ENCODE data around the gene CFAP206. TPM values are rescaled to one million over a fixed set of nuclear protein-coding genes. Genes with fewer than 3 reads are reported as not detected.
"Not testable (repeated sequence)": the region's sequence is repeated elsewhere in the genome, so short reads cannot be mapped to it uniquely, and the experiment has no call there.

Gene CFAP206
- polyA plus RNA-seq, 4 donors: 0.37 to 3.7 (median 3.1) TPM

DNA sequence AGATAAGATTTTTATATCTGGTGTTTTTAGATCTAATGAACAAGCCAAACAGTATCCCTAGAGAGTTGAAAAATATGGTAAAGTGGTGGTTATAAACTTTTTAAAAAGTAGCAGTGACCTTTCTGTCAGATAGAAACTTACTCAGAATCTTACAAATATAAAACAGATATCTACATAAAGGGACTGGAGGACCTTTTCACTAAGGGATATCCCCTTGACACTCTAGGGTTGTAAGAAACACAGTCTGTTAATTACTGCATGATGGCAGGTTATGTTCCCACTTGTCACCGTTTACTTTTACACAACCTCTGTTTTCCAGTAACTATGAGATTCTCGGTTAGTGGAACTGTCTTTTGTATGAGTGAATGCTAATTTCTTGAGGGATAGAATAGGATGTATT, 11.5 kb downstream of the CFAP206 start:
- no peak for DNase-seq (ENCODE audit: low read depth in 4 of 4, low spot score in 3 of 4)

DNA sequence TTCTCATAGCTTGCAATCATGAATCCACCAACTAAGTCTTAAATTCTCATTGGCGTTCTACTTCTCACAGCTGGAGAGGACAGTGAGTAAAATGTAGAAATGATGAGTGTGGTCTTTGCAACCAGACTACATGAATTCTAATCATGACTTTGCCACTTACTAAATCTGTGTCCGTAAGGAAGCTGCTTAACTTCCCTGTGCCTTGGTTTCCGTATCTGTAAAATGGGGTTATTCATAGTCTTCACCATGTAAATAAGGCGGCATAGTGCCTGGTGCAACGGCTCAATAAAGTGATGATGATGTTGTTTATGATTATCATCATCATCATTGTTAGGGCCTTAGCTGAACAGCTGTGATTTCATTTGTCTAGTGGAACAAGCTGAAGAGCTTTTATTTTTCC, 12.6 kb downstream of the CFAP206 start:
- no peak for DNase-seq (ENCODE audit: low read depth in 4 of 4, low spot score in 3 of 4)

DNA sequence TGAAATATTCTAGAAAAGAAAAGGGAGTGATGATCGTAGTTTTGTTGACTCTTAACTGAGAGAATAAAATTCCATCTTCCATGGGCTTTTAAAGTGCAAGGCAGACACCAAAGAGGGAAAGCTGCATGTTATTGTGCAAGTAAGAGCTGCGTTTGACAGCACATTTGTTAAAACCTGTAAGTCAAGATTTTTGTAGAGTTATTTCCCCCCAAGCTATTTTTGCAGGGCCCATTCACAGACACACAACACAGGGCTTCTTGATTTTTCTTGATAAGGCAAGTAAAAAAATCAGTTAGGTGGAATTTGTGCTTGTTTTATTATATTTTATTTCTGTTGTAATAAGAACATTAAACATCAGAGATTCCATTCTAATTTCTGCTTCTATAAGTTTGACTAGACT, 13.8 kb downstream of the CFAP206 start:
- DNase-seq (ENCODE audit: low read depth in 4 of 4, low spot score in 3 of 4): no peak

DNA sequence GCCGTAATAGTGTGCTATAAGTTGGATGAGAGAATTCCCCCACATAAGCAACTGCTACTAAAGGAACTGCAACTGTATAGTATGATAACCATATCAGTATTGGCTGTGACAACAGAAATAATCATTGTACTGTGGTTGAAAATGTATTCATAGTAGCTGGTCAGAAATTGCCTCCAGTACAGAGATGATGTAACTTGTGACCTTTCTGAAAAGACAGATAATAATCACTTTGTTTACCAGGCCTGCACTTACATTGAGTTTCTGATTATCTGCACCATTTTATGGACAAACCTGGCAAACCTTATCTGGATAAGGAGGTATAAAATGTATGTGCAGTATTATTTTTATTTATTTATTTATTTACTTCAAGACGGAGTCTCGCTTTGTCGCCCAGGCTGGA, 19.0 kb downstream of the CFAP206 start:
- DNase-seq (ENCODE audit: low read depth in 4 of 4, low spot score in 3 of 4): no peak

DNA sequence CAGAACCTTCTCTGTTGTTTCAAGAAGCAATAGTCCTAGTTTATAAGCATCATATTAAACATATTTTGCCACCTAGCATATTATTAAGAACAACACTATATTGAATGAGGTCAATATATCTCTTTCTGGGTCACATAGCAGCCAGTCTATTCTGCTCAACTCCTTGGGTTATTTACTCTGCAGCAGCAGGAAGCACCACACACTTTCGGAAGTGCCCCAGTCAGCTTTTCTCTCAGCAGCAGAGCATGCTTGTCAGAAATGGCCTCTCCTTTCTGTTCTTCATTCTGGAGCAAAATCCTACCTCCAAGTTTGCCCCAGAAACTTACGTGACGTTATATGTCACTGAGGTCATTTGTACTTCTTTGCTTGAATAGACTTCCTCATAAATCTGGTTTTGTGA, 22.7 kb downstream of the CFAP206 start:
- DNase-seq (ENCODE audit: low read depth in 4 of 4, low spot score in 3 of 4): no peak

DNA sequence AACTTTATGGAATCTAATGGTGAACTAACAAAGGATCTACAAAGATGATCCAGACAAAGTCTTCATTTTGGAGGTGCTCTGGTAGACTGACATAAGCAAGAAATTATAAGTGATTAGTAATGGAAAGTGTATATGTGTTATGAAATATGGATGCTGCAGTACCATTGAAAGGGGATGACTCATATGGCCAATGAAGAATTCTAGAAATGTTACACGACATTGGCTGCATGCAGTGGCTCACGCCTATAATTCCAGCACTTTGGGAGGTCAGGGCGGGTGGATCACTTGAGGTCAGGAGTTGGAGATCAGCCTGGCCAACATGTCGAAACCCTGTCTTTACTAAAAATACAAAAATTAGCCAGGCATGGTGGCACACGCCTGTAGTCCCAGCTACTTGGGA, 23.5 kb downstream of the CFAP206 start:
- DNase-seq (ENCODE audit: low read depth in 4 of 4, low spot score in 3 of 4): no peak

DNA sequence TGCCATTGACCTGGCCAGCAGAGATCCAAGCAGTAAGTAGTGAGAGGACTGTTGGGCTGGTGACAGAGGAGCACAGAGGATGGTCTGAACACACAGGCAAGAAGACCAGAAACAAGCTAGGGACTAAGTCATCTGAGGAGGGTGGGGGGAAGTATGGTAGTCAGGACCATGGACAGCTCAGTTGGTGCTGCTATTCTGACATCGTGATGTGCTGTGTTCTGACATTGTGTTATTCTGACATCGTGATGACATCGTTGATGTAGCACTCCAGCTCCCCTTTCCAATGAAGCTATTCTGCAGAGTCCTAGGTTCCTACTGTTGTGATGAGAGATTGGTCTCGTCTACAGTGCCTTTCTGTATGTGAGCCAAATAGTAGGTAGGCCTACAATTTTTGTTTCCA, 28.7 kb downstream of the CFAP206 start:
- DNase-seq (ENCODE audit: low read depth in 4 of 4, low spot score in 3 of 4): peak; percentile 50 to 68 (median 58)

DNA sequence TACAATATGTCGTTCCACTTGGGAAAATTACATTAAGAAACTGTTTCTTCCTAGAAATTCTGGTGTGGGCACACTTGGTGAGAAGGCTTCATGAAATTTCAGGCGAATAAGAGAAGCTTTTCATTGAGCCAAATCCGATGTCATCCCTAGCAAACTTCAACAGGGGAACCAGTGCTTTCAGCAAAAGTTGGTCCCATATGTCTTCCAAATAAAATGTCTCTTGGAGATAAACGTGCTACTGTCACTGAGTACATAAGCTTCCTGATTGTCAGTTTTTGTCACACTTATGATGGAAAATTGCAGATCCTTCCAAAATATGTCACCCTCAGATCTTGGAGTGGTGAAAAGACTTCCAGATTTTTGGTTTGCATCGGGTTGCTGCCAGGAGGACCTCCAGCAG, 33.9 kb downstream of the CFAP206 start:
- no peak for DNase-seq (ENCODE audit: low read depth in 4 of 4, low spot score in 3 of 4)

DNA sequence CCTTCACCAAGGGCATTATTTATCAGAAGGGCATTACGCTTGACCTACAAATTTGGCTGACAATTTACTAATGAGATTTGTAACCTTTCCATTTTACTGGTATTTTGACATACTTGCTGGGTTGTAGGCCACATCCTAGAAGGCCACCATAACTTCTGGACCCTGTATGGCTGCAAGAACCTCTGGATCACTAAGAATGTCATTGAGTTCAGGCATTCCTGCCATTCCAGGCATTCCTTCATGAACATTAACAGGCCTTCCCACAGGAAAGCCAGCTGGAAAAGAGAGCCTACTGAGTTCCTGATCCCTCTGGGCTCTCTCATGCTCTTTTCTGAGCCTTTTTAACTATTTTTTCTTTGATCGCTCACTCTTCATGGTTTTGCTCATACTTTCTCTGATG, 36.6 kb downstream of the CFAP206 start:
- no peak for DNase-seq (ENCODE audit: low read depth in 4 of 4, low spot score in 3 of 4)

DNA sequence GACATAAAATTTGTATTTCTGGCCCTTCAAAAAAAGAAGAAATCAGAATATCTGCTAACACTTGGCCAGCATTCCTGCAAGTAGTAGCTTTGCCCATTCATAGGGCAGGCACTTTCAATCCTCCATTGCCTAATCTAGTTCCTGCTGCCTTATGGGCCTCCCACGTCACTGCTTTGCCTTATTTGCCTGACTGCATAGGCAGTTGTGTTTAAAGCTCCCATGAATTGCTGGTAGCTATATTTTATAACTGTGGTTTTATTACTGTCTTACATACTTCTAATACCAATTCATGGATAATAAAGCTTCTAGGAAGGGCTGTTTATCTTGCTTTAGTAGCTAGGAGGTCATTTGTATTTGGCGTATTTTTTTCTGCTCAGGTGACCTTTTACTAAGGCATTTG, 57.3 kb downstream of the CFAP206 start:
- no peak for DNase-seq (ENCODE audit: low read depth in 4 of 4, low spot score in 3 of 4)

DNA sequence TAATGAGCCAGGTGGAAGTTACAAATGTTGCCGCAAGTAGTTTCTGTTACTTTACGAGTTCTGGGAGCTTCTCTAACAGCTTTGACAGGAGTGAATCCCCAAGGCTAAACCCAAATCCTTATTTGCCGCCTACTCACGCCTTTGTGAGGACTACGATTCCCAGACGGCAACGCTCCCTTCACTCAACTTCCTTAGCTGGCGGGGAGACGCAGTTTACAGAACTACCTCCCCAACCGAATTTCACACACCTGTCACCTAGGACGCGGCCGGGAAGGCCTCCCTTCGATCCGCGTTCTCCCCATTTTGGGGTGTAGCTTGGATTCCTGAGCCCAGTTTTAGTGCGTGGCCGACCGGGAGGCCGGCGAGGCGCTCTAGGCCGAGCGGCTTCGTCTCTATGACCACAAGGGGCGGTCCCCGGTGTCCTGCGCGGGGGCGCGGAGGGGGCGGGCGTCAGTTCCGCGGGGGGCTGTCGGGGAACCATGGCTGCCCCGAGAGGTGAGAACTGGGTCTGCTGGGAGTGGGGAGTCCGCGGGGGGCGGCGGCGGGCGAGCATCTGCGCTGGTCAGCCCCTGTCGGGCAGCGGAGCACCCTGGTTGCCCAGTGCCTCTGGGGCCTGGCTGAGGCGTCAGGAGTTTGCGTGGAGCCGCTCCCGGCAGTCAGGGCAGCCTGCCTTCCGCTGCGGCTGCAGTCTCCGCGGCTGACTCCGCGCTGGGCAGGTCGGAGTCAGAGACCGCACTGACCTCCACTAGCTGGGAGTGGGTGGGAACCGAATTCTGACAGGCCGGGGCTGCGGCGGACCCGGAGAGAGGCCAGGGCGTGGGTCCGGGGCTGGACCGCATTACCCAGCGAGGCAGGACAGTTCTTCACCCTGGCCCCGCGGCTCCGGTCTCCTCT, 65.0 kb downstream of the CFAP206 start, which contains the start of gene SLC35A1:
SLC35A1 (plus strand) TSS at position 450 of the 894 bp plus-strand sequence; CDS start at position 480, 30 bp downstream.
- DNase-seq (ENCODE audit: low read depth in 4 of 4, low spot score in 3 of 4): peak; percentile 69 to 80 (median 78)

DNA sequence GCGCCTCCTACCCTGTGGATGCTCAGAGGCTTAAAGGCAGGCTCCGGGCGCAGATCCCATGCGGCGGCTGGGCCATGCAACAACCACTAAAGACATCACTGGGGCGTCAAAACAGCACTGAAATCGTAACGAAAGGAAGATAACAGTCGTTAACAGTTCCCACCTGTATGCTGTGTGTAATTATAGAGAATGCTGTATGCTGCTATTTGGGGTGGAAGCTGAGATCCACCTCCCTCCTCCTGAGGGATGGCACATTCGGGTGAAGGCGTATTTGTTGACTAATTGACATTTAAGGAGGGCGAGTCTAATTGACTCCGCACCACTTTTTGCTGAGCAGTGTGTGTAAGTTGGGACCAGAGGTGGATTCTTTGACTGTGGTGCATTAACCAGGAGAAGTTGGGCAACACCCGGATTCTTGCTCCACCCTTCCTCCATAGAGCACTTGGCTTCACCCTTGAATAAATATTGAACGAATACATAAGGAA, 65.7 kb downstream of the CFAP206 start:
- DNase-seq (ENCODE audit: low read depth in 4 of 4, low spot score in 3 of 4): peak in 2 of 4 donors; percentile 0 to 27

DNA sequence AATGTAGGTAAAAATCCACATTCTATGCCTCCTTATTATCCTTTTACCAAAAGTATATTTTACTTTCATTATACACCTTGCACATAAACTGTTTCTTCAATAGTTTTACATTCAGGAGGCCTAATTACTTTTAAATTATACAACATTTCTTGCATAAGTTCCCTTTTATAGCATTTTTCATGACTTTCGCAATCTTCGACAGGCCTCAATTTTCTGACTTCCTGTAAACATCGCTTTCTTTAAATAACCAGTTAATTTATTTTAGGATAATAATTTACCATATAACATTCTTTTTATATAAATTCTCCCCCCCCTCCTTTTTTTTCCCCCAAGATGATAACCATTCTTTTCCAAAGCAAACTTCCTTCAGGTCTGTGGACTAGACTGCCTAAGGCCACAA, 74.2 kb downstream of the CFAP206 start:
- DNase-seq (ENCODE audit: low read depth in 4 of 4, low spot score in 3 of 4): no peak

DNA sequence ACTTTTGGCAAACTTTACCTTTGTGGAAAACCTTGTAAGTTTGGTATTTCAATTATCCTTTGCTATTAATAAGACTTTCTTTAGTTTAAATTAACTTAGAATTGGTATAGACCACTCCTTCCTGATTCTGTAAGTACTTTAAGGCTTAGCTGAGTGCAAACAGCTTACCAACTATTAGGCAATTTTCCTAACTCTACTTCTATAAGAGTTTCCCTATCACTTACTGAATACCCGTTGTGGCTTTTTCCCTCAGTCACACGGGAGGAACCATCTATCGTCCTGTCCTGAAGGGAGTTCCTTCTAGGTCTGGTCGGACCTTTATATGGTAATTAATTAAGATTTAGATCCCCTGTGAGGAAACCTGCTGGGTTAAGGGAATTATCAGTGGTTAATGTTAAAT, 74.6 kb downstream of the CFAP206 start:
- no peak for DNase-seq (ENCODE audit: low read depth in 4 of 4, low spot score in 3 of 4)

DNA sequence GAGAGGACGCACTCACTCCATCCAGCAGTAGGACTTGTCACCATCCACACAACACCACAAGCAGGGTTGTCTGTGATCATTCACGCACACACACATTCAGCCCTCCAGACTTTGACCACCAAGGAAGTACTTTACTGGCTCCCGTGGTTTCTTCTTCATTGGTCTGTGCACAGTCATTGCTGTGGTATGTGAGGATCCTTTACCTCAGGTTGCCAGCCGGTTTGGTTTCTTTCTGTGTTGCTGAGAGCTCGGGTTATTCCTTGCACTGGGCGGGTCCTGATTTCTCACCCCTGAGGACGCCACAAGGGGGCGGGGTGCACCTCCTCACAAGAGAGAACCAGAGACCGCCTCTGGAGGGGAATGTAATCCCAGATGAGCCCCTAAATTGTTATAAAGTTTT, 76.2 kb downstream of the CFAP206 start:
- DNase-seq (ENCODE audit: low read depth in 4 of 4, low spot score in 3 of 4): no peak

DNA sequence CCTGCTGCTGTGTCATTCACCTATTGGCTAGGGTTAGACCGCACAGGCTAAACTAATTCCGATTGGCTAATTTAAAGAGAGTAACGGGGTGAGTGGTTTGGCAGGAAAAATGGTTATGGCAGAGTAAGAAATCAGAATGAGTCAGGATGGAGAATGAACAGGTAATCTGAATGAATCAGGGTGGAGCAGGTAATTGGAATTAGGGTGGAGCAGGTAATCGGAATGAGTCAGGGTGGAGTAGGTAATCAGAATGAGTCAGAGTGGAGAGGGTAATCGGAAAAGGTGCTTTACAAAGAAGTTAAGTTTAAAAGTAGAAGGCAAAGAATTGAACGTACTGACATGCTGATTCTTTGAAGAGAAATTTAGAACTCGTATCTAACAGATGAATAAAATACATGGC, 76.7 kb downstream of the CFAP206 start:
- no peak for DNase-seq (ENCODE audit: low read depth in 4 of 4, low spot score in 3 of 4)

DNA sequence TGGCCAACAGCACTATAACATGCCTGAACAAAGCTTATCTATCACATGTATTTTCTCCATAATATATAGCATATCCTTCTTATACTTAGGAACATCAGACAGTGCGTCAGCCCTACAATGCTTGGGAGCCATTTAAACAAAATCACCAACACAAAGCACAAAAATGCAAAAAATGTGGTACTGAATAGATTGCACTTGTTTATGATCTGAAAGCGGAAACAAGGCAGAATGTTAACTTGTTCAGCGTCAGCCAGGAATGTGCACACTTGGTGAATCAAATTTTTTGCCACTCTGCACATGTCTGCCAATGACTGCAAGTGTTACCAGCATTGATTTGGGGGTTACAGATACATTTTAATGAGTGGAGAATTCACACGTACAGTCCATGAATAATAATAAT, 79.8 kb downstream of the CFAP206 start:
- DNase-seq (ENCODE audit: low read depth in 4 of 4, low spot score in 3 of 4): no peak

DNA sequence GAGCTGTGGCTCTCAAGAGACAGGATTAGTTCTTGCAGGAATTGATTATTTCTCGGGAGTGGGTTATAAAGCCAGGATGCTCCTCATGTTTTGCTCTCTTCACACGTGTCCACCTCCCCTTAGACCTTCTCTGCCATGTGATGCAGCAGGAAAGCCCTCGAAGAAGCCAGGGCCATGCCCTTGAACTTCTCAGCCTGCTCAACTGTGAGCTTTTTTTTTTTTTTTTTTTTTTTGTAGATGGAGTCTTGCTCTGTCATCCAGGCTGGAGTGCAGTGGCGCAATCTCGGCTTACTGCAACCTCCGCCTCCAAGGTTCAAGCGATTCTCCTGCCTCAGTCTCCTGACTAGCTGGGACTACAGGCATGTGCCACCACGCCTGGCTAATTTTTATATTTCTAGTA, 81.6 kb downstream of the CFAP206 start:
- DNase-seq (ENCODE audit: low read depth in 4 of 4, low spot score in 3 of 4): not testable (repeated sequence)

DNA sequence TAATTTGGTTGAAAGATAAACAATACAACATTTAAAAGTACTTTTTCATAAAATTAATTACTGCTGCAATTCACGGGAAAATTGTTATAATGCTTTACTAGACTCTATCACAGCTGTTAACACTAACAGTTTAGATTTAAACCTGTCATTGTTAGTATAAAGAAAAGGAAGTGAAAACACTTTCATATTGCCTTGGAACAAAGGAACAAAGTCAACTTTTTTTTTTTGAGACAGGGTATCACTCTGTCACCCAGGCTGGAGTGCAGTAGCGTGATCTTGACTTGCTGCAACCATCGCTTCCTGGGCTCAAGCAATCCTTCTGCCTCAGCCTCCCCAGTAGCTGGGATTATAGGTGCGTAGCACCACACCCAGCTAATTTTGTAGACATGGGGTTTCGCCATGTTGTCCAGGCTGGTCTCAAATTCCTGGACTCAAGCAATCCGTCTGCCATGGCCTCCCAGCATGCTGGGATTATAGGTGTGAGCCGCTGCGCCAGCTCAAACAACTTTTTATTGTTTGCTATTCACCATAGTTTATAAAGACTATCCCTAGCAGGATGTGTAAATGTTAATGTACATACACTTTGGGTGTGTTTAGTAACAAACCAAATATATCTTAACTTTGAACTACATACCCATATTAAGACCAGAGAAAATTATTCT, 87.1 kb downstream of the CFAP206 start:
- DNase-seq (ENCODE audit: low read depth in 4 of 4, low spot score in 3 of 4): no peak

DNA sequence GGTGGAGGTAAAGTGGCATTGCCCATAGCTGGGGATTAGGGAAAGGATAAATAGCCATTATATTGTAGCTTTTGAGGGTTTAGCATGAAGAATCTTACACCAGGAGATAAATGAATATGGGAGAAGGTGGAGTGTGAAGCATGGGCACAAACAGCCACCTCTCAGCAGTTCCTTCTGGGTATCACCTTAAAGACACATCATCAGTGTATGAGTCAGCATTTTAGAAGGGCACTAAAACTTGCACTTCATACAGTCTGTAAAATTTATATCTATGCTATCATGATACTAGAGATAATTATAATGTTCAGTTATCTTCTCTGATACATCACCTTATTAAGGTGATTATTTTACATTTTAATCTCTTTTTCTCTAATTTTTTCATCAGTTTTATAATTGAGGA, 90.3 kb downstream of the CFAP206 start:
- DNase-seq (ENCODE audit: low read depth in 4 of 4, low spot score in 3 of 4): no peak

DNA sequence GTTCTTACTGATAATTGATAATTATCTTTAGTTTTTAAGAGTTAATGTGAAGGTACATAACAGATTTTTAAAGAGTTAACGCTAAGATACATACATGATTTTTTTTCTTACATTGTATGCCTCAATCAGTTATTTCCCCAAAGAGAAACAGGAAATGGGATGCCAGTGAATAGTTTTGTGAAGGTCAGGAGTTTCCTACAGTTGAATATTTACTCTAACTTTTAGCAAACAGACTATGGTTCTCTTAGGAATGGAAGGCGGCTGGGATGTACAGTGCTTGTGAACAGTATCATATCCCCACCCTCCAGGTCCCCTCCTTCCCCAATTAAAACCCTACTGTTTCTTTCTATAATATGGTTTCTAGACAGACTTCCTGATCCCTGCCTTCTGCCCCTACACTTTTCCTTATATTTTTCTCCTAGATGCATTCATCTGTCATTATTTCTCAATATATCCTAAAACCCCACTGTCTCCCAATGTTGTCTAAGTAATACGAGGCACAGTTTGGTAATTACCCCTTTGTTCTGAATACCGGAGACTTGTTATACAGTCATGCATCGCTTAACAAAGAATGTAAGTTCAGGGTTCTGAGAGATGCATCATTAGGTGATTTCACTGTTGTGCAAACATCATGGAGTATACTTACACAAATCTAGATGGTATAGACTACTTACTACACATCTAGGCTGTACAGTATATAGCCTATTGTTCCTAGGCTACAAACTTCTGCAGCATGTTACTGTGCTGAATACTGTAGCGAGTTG, 94.2 kb downstream of the CFAP206 start:
- DNase-seq (ENCODE audit: low read depth in 4 of 4, low spot score in 3 of 4): no peak

Measured in left renal pelvis (tissue), 4 donors.